Endodermal cell (in vitro differentiated cells): ENCODE data around the gene FREY1. TPM values are rescaled to one million over a fixed set of nuclear protein-coding genes. Genes with fewer than 3 reads are reported as not detected.

Experiments
- DNase-seq: peaks from one replicate; pipeline ENCODE4 v3.0.0-alpha.2; 2017
- H3K27ac ChIP-seq: 2 replicates; pipeline ENCODE4 v1.5.1; 2013; ENCODE audit warnings: mild to moderate bottlenecking, low read depth, low read length, moderate library complexity
- H3K27me3 ChIP-seq: 2 replicates; pipeline ENCODE4 v1.6.1; 2013; ENCODE audit warnings: mild to moderate bottlenecking, low read length, moderate library complexity; ENCODE audit not compliant: insufficient read depth, control insufficient read depth, poor library complexity, severe bottlenecking
- H3K36me3 ChIP-seq: 2 replicates; pipeline ENCODE4 v1.7.0; 2013; ENCODE audit warnings: mild to moderate bottlenecking, low read length, moderate library complexity; ENCODE audit not compliant: control insufficient read depth, insufficient read depth
- H3K4me1 ChIP-seq: one replicate; pipeline ENCODE4 v1.7.0; 2013; ENCODE audit warnings: low read length; ENCODE audit not compliant: control insufficient read depth, insufficient read depth
- H3K4me3 ChIP-seq: 2 replicates; pipeline ENCODE4 v1.5.1; 2013; ENCODE audit warnings: mild to moderate bottlenecking, low read length, moderate library complexity
- H3K9ac ChIP-seq: 2 replicates; pipeline ENCODE4 v1.6.1; 2013; ENCODE audit warnings: mild to moderate bottlenecking, low read length, moderate library complexity; ENCODE audit not compliant: poor library complexity, severe bottlenecking; ENCODE audit errors: extremely low read depth
- H3K9me3 ChIP-seq: 2 replicates; pipeline ENCODE4 v1.6.1; 2013; ENCODE audit warnings: mild to moderate bottlenecking, low read length, moderate library complexity; ENCODE audit not compliant: control insufficient read depth
- H3K27ac Mint-ChIP-seq: 2 replicates; pipeline ENCODE4 v1.8.0; 2020; ENCODE audit warnings: mixed read lengths
- H3K27me3 Mint-ChIP-seq: 2 replicates; pipeline ENCODE4 v1.8.0; 2021; ENCODE audit warnings: mild to moderate bottlenecking, mixed read lengths; ENCODE audit not compliant: insufficient read depth
- H3K36me3 Mint-ChIP-seq: 2 replicates; pipeline ENCODE4 v1.8.0; 2020; ENCODE audit warnings: low read depth, mixed read lengths
- H3K4me1 Mint-ChIP-seq: 2 replicates; pipeline ENCODE4 v1.8.0; 2020; ENCODE audit warnings: mixed read lengths
- H3K4me3 Mint-ChIP-seq: 2 replicates; pipeline ENCODE4 v1.8.0; 2020; ENCODE audit warnings: mild to moderate bottlenecking, moderate library complexity, mixed read lengths
- H3K9me3 Mint-ChIP-seq: 2 replicates; pipeline ENCODE4 v1.8.0; 2020; ENCODE audit warnings: mild to moderate bottlenecking, mixed read lengths
- CTCF ChIP-seq: fragments of 200-600 bp; sonication (generic); conservative IDR thresholded peaks from 2 replicates; pipeline ENCODE4 v1.5.0; 2021; ENCODE audit warnings: antibody characterized with exemption, mild to moderate bottlenecking
- whole genome bisulfite sequencing, 2 experiments: methylation state at CpG; one replicate each; pipeline versions ENCODE4 v1.1.5 to v1.1.7; 2013; ENCODE audit warnings: missing lambda C conversion rate in 2 of 2, mixed read lengths in 1 of 2; ENCODE audit not compliant: insufficient coverage in 1 of 2, insufficient read length in 1 of 2; 5-methylcytosine and 5-hydroxymethylcytosine counted together
- total RNA-seq, 2 donors: library from RNA; stranded (reverse); fragmentation: NEBNext Ultra II Directional in 1 of 2; extraction: Animal tissue kit (Norgen Biotek cat#: 25700) in 1 of 2; gene quantifications; 2 replicates in 1 of 2; 3 replicates in 1 of 2; pipeline ENCODE4 v1.2.1, GENCODE V29; 2021

FREY1 gene
- total RNA-seq, 2 donors from 2014 or later = 1.1 to 1.5 TPM

- WGBS, 2 experiments = 92 to 95% methylated on average over 2 to 4 of the region's 4 CpGs
- DNase-seq = no peak
- Mint-ChIP-seq H3K36me3 (peaks cover 41% of the 10 kb centered on the region), H3K4me1 (peaks cover 5% of the 10 kb centered on the region), H3K27ac (no peak overlapping the region), H3K9me3 (no peaks in the 10 kb centered on the region), H3K4me3 (no peak overlapping the region), H3K27me3 (no peaks in the 10 kb centered on the region)
- H3K27ac ChIP-seq = no peak overlapping the region
- H3K36me3 ChIP-seq = peaks cover 32% of the 10 kb centered on the region
- H3K9ac ChIP-seq = no peak overlapping the region
- no peaks in the 10 kb centered on the region for H3K9me3 ChIP-seq
- H3K27me3 ChIP-seq = no peaks in the 10 kb centered on the region
- no peaks in the 10 kb centered on the region for H3K4me1 ChIP-seq
- no peak for TF ChIP-seq CTCF
- no peak overlapping the region for H3K4me3 ChIP-seq
These were observed 34.2 kb upstream of the FREY1 start for GRCh38 chr11:45941285-45941684.

- Histone ChIP-seq H3K27me3 (no peaks in the 10 kb centered on the region), H3K9me3 (no peaks in the 10 kb centered on the region), H3K4me1 (peaks cover 6% of the 10 kb centered on the region), H3K9ac (no peak overlapping the region), H3K4me3 (no peak overlapping the region), H3K27ac (no peak overlapping the region), H3K36me3 (peaks cover 43% of the 10 kb centered on the region)
- Mint-ChIP-seq H3K27me3 (no peaks in the 10 kb centered on the region), H3K4me1 (peaks cover 9% of the 10 kb centered on the region), H3K9me3 (no peaks in the 10 kb centered on the region), H3K36me3 (peaks cover 34% of the 10 kb centered on the region), H3K27ac (no peak overlapping the region), H3K4me3 (no peak overlapping the region)
- no peak for DNase-seq
- TF ChIP-seq CTCF = no peak
- WGBS, 2 experiments = 85% methylated on average over 2 of the region's 2 CpGs; no CpG with 5 or more reads in 1 of the 2 experiments
These were observed 32.8 kb upstream of the FREY1 start for GRCh38 chr11:45939836-45940235.

GRCh38 chr11:45937916-45938315 lies 30.8 kb upstream of the FREY1 start:
- no peak overlapping the region for H3K4me3 ChIP-seq
- Mint-ChIP-seq H3K27me3 (no peaks in the 10 kb centered on the region), H3K36me3 (peaks cover 43% of the 10 kb centered on the region), H3K9me3 (no peaks in the 10 kb centered on the region), H3K27ac (no peak overlapping the region), H3K4me1 (peaks cover 12% of the 10 kb centered on the region), H3K4me3 (no peak overlapping the region)
- peaks cover 6% of the 10 kb centered on the region for H3K4me1 ChIP-seq
- peaks cover 55% of the 10 kb centered on the region for H3K36me3 ChIP-seq
- no peak overlapping the region for H3K27ac ChIP-seq
- 93 to 96% methylated on average over 7 to 10 of the region's 10 CpGs for WGBS, 2 experiments
- H3K9ac ChIP-seq = no peak overlapping the region
- DNase-seq = no peak
- H3K27me3 ChIP-seq = no peaks in the 10 kb centered on the region
- TF ChIP-seq CTCF = no peak
- H3K9me3 ChIP-seq = no peaks in the 10 kb centered on the region
